Neutrophil (primary cell): ENCODE data around the gene DBF4.
A peak's percentile ranks its signal among the peaks of the same experiment; 100 is the strongest.
"Not testable (repeated sequence)": the region's sequence is repeated elsewhere in the genome, so short reads cannot be mapped to it uniquely, and the experiment has no call there.

Experiments used
- H3K27ac ChIP-seq: fragments of 200-600 bp; sonication (generic); 2 replicates; pipeline ENCODE4 v1.5.1; 2016; ENCODE audit warnings: mild to moderate bottlenecking, moderate library complexity
- H3K27me3 ChIP-seq: fragments of 200-600 bp; sonication (generic); 2 replicates; pipeline ENCODE4 v1.6.0; 2016; ENCODE audit warnings: mild to moderate bottlenecking
- H3K36me3 ChIP-seq: fragments of 200-600 bp; sonication (generic); 2 replicates; pipeline ENCODE4 v1.5.1; 2017
- H3K4me1 ChIP-seq, 2 experiments: fragments of 200-600 bp in 1 of 2; sonication (generic) in 1 of 2; 1 replicate in 1 of 2; 2 replicates in 1 of 2; pipeline versions ENCODE4 v1.5.1 to v1.6.1; 2013 to 2016; ENCODE audit warnings: low read depth in 1 of 2, low read length in 1 of 2, mild to moderate bottlenecking in 1 of 2, moderate library complexity in 1 of 2; ENCODE audit not compliant: control insufficient read depth in 1 of 2, insufficient read depth in 1 of 2
- H3K4me3 ChIP-seq, 2 experiments: fragments of 200-600 bp in 1 of 2; sonication (generic) in 1 of 2; 1 replicate in 1 of 2; 2 replicates in 1 of 2; pipeline ENCODE4 v1.5.1; 2013 to 2016; ENCODE audit warnings: low read depth in 1 of 2, low read length in 1 of 2, mild to moderate bottlenecking in 1 of 2, moderate library complexity in 1 of 2
- H3K9me3 ChIP-seq: fragments of 200-600 bp; sonication (generic); 2 replicates; pipeline ENCODE4 v1.5.1; 2016
- CTCF ChIP-seq: fragments of 200-600 bp; sonication (generic); IDR thresholded peaks from 2 replicates; pipeline ENCODE4 v1.5.1; 2016; ENCODE audit warnings: antibody characterized with exemption

Gene DBF4

GRCh38 chr7:87872346-87872745, 3.9 kb upstream of the DBF4 start:
- peaks cover 6% of the 10 kb centered on the region for H3K36me3 ChIP-seq
- H3K27ac ChIP-seq, result peak overlapping the region; percentile 89
- peaks cover 50 to 57% of the 10 kb centered on the region in 2 experiments for H3K4me1 ChIP-seq
- no peaks in the 10 kb centered on the region for H3K27me3 ChIP-seq
- no peak for TF ChIP-seq CTCF
- H3K9me3 ChIP-seq, result no peaks in the 10 kb centered on the region
- peak overlapping the region in 1 of 2 experiments; percentile 83 for H3K4me3 ChIP-seq

GRCh38 chr7:87873328-87873727, 3.0 kb upstream of the DBF4 start:
- not testable (repeated sequence) for H3K9me3 ChIP-seq, H3K36me3 ChIP-seq, H3K27me3 ChIP-seq
- Histone ChIP-seq H3K27ac (peak overlapping the region; percentile 89), H3K4me3 (peak overlapping the region; percentile 83 to 85), H3K4me1 (peaks cover 60 to 65% of the 10 kb centered on the region in 2 experiments)

GRCh38 chr7:87874066-87874465, 2.2 kb upstream of the DBF4 start:
- H3K27me3 ChIP-seq, result no peaks in the 10 kb centered on the region
- H3K36me3 ChIP-seq, result peaks cover 6% of the 10 kb centered on the region
- H3K27ac ChIP-seq, result peak overlapping the region; percentile 89
- H3K9me3 ChIP-seq, result no peaks in the 10 kb centered on the region
- no peak for TF ChIP-seq CTCF
- peaks cover 57 to 65% of the 10 kb centered on the region in 2 experiments for H3K4me1 ChIP-seq
- H3K4me3 ChIP-seq, result peak overlapping the region; percentile 83 to 85

GRCh38 chr7:87875151-87876039, 898 bp upstream of the DBF4 start:
- Histone ChIP-seq H3K27me3 (no peaks in the 10 kb centered on the region), H3K4me1 (peaks cover 56 to 62% of the 10 kb centered on the region in 2 experiments)

GRCh38 chr7:87876869-87877234, 559 bp downstream of the DBF4 start:
- peak overlapping the region; percentile 89 for H3K27ac ChIP-seq
- H3K27me3 ChIP-seq, result no peaks in the 10 kb centered on the region
- H3K4me3 ChIP-seq, result peak overlapping the region; percentile 83 to 85
- no peaks in the 10 kb centered on the region for H3K9me3 ChIP-seq
- no peak for TF ChIP-seq CTCF
- no peaks in the 10 kb centered on the region for H3K36me3 ChIP-seq
- H3K4me1 ChIP-seq, result peaks cover 52 to 58% of the 10 kb centered on the region in 2 experiments

More at GRCh38 chr7:87875151-87876039, 898 bp upstream of the DBF4 start:
- H3K36me3 ChIP-seq, result peaks cover 6% of the 10 kb centered on the region
- no peak for TF ChIP-seq CTCF
- no peaks in the 10 kb centered on the region for H3K9me3 ChIP-seq
- peak overlapping the region; percentile 89 for H3K27ac ChIP-seq
- peak overlapping the region; percentile 83 to 85 for H3K4me3 ChIP-seq

- Histone ChIP-seq H3K4me1 (peaks cover 46 to 51% of the 10 kb centered on the region in 2 experiments), H3K9me3 (no peaks in the 10 kb centered on the region), H3K27me3 (no peaks in the 10 kb centered on the region), H3K27ac (peak overlapping the region; percentile 89), H3K36me3 (no peaks in the 10 kb centered on the region), H3K4me3 (peak overlapping the region; percentile 83 to 85)
- no peak for TF ChIP-seq CTCF
These were observed 1.2 kb downstream of the DBF4 start for GRCh38 chr7:87877366-87878040.
